WERI-Rb-1 (cell line): ENCODE results near the gene GPC5.

Experiments used
- DNase-seq: peaks from one replicate; pipeline ENCODE4 v3.0.0-alpha.2; 2020
- H3K27ac ChIP-seq: fragments of 250-450 bp; sonication (Bioruptor Pico); 2 replicates; pipeline ENCODE4 v1.5.1; 2020; ENCODE audit warnings: mild to moderate bottlenecking, moderate library complexity
- H3K27me3 ChIP-seq: fragments of 250-450 bp; sonication (Bioruptor Pico); 2 replicates; pipeline ENCODE4 v1.5.1; 2021; ENCODE audit warnings: mild to moderate bottlenecking, low read depth, moderate library complexity; ENCODE audit not compliant: insufficient read depth, severe bottlenecking
- H3K36me3 ChIP-seq: fragments of 250-450 bp; sonication (Bioruptor Pico); 2 replicates; pipeline ENCODE4 v1.5.1; 2020; ENCODE audit warnings: mild to moderate bottlenecking, moderate library complexity
- H3K4me3 ChIP-seq: 2 replicates; pipeline ENCODE4 v1.5.1; 2011; ENCODE audit warnings: low read depth, mild to moderate bottlenecking, control low read depth, low read length
- H3K9me3 ChIP-seq: fragments of 250-450 bp; sonication (Bioruptor Pico); 2 replicates; pipeline ENCODE4 v1.5.1; 2021; ENCODE audit warnings: mild to moderate bottlenecking, moderate library complexity; ENCODE audit not compliant: severe bottlenecking
- TF ChIP-seq, protein P1 (sequence below): IDR thresholded peaks from 2 replicates; pipeline ENCODE4 v1.5.1; 2011; ENCODE audit warnings: low read depth, mild to moderate bottlenecking, control low read depth, inconsistent platforms, low read length

Gene GPC5

DNA sequence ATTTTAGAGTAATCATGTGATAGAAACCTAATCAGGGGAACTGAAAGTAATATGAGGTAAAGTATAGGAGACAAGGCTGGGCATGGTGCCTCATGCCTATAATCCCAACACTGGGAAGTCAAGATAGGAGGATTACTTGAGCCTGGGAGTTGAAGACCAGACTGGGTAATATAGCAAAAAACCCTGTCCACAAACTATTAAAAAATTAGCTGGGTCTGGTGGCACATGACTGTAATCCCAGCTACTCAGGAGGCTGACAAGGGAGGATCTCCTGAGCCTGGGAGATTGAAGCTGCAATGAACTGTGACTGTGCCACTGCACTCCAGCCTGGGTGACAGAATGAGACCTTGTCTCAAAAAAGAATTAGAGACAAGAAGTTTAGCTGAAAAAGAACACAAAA, 469.9 kb downstream of the GPC5 start:
- TF ChIP-seq, protein P1, sequence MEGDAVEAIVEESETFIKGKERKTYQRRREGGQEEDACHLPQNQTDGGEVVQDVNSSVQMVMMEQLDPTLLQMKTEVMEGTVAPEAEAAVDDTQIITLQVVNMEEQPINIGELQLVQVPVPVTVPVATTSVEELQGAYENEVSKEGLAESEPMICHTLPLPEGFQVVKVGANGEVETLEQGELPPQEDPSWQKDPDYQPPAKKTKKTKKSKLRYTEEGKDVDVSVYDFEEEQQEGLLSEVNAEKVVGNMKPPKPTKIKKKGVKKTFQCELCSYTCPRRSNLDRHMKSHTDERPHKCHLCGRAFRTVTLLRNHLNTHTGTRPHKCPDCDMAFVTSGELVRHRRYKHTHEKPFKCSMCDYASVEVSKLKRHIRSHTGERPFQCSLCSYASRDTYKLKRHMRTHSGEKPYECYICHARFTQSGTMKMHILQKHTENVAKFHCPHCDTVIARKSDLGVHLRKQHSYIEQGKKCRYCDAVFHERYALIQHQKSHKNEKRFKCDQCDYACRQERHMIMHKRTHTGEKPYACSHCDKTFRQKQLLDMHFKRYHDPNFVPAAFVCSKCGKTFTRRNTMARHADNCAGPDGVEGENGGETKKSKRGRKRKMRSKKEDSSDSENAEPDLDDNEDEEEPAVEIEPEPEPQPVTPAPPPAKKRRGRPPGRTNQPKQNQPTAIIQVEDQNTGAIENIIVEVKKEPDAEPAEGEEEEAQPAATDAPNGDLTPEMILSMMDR = no peak
- DNase-seq = peak; percentile 94
- H3K36me3 ChIP-seq = no peaks in the 10 kb centered on the region
- H3K27ac ChIP-seq = peak overlapping the region; percentile 80
- H3K9me3 ChIP-seq = no peaks in the 10 kb centered on the region
- no peak overlapping the region for H3K4me3 ChIP-seq
- H3K27me3 ChIP-seq = no peaks in the 10 kb centered on the region

DNA sequence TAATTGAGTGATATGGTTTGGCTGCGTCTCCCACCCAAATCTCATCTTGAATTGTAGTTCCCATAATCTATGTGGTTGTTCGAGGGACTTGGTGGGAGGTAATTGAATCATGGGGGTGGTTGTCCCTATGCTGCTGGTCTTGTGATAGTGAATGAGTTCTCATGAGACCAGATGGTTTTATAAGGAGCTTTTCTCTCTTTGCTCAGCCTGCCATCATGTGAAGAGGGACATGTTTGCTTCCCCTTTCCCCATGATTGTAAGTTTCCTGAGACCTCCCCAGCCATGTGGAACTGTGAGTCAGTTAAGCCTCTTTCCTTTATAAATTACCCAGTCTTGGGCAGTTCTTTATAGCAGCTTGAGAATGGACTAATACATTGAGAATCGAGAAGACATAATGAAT, 480.1 kb downstream of the GPC5 start:
- Histone ChIP-seq H3K27me3 (no peaks in the 10 kb centered on the region), H3K27ac (peak overlapping the region; percentile 81), H3K9me3 (peaks cover 3% of the 10 kb centered on the region), H3K36me3 (no peaks in the 10 kb centered on the region), H3K4me3 (peak overlapping the region; percentile 31)
- peak; percentile 92 for DNase-seq
- TF ChIP-seq, protein P1 = no peak

- DNase-seq = peak; percentile 53
- TF ChIP-seq, protein P1 = no peak
- Histone ChIP-seq H3K4me3 (peak overlapping the region; percentile 31), H3K9me3 (peaks cover 8% of the 10 kb centered on the region), H3K36me3 (peaks cover 4% of the 10 kb centered on the region; the same call in 1 of the 2 replicates), H3K27me3 (no peaks in the 10 kb centered on the region), H3K27ac (peak overlapping the region; percentile 81)
These were observed 480.9 kb downstream of the GPC5 start for GRCh38 chr13:91879360-91879759.

DNA sequence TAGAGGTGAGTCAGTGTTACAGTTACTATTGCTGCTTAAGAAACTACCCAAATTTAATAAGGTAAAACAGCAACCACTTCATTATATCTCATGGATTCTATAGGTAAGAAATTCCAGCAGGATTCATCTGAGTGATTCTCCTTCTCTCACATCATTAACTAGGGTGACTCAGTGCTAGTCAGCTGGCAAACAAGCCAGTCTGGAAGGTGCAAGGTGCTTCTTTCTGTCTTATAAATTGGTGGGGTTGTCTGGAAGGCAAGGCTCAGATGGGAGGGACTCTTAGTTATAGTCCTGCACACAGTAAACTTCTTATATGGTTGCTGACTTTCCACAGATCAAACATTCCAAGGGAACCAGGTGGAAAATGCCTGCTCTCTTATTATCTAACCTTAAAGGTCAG, 484.5 kb downstream of the GPC5 start:
- H3K27ac ChIP-seq = no peak overlapping the region
- no peaks in the 10 kb centered on the region for H3K27me3 ChIP-seq
- H3K36me3 ChIP-seq = peaks cover 4% of the 10 kb centered on the region; the same call in 1 of the 2 replicates
- H3K9me3 ChIP-seq = peaks cover 10% of the 10 kb centered on the region
- TF ChIP-seq, protein P1 = no peak
- no peak overlapping the region for H3K4me3 ChIP-seq
- no peak for DNase-seq

DNA sequence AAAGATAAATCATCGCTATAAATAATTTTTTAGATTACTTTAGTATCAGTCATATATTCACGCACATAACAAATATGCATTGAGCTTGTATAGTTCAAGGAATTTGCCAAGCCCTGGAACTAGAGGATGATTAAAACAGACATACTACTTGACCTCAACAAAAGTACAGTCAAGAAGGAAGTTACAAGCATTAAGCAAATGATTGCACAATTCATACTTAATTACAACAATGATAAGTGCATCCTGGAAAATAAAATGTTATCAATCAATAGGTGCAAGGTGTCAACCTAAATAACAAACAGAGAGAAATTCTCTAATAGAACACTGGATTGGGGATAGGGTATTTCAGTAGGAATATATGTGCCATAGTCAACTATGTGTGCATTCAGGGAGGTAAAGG, 491.2 kb downstream of the GPC5 start:
- TF ChIP-seq, protein P1 = no peak
- DNase-seq = no peak
- Histone ChIP-seq H3K4me3 (no peak overlapping the region), H3K36me3 (no peaks in the 10 kb centered on the region), H3K9me3 (peaks cover 9% of the 10 kb centered on the region), H3K27me3 (no peaks in the 10 kb centered on the region), H3K27ac (no peak overlapping the region)

GRCh38 chr13:91891141-91891540, 492.7 kb downstream of the GPC5 start:
- Histone ChIP-seq H3K36me3 (no peaks in the 10 kb centered on the region; the same call in 1 of the 2 replicates), H3K27ac (no peak overlapping the region), H3K9me3 (peaks cover 15% of the 10 kb centered on the region), H3K27me3 (no peaks in the 10 kb centered on the region), H3K4me3 (no peak overlapping the region)
- no peak for DNase-seq
- TF ChIP-seq, protein P1 = no peak
